Measurements from ENCODE around the gene CRTC1.
"Not testable (repeated sequence)": the region's sequence is repeated elsewhere in the genome, so short reads cannot be mapped to it uniquely, and the experiment has no call there.

The CRTC1 gene

DNA sequence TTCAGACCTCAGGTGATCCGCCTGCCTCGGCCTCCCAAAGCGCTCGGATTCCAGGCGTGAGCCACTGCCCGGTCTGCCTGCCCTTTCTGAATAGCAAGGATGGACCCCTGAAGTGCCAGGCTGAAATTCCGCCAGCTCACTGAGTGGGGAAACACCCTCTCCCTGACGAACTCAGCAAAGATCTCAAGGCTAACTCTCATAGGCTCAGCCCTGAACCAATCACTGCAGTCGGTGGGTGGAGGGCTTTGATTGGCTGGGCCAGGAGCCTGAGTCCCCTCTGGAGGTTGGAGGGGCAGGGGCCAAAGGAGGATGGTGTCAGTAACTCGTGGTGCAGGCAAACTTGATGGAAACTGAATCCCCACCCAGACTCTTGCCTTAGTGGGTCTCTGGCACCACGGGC is 118.9 kb downstream of the CRTC1 start:
- DNase-seq (ENCODE audit: low spot score): no peak

DNA sequence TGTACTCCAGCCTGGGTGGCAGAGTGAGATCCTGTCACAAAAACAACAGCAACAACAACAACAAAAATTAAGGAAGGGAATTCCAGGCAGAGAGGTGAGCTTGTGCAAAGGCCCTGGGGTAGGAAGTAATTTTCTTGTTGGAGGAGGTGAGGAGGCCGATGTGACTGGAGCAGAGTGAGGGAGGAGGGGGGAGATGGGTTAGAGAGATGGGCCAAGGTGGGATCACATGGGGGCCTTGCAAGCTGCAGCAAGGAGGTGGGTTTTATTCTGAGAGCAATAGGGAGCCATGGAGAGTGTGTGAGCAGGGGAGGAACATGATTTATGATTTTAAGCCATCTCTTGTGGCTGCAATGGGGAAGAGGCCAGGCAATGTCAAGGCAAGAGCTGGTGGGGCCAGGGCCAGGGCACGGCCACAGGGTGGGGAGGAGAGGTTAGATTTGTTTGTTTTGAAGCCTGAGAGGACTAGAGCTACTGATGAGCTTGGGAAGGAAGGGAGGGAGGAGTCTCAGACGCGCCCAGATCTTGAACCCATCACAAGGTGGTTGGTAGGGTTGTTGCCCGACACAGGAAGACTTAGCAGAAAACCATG is 120.2 kb downstream of the CRTC1 start:
- no peak for DNase-seq (ENCODE audit: low spot score)

DNA sequence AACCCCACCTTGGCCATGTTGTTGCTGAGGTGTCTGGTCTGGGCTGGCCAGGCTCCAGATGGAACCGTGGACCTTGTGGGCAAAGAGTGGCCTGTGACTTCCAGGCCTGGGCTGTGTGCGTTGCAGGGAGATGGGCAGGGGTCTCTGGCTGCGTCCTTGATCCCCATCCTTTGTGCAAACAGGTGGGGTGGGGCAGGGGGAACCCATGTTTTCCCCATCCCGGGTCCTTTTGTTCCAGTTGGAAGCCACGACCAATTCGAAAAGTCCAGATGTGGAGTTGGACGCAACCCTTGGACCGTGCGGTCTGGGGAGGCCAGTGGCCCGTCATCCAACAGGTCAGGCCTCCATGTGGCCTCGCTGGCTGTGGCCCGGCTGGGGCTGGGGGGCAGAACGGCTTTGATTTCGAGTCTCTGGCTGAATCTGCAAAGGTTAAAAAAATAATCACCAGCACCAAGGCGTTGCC is 120.7 kb downstream of the CRTC1 start:
- DNase-seq (ENCODE audit: low spot score): no peak

DNA sequence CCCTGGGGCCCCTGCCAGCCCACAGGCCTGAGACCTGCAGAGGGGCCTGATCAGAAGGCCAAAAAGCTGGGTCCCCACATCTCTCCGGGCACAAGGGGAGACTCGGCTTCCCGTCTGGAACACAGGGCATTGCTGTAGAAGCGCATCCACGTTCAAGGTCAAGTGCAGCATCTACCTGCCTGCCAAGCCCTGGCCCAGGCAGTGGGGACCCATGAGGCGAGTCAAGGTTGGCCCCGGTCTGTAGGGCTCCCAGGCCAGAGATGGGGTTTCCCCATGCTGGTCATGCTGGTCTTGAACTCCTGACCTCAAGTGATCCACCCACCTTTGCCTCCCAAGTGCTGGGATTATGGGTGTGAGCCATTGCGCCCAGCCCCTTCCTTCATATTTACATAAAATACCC is 121.2 kb downstream of the CRTC1 start:
- DNase-seq (ENCODE audit: low spot score): no peak

DNA sequence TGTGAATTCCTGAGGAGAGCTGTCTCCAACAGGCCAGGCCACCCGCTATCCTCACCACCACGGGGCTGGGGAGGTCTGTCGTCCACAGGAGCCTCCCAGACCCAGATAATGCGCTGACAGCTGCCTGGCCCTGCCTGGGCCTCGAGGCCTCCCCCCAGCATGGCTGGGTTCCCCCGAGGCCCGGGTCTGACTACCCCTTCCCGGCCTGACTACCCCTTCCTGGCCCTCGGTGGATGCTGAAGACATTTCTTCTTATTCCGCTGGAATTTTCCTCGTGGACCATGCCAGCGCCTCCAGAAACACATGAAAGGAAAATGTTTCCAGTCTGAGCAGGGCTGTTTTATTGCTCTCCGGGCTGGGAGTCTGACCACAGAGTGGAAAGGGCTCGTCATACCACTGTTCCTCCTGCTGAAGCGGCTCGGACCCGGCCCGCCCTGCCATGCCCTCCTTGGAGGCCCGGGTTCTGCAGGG is 124.4 kb downstream of the CRTC1 start:
- DNase-seq (ENCODE audit: low spot score): peak; percentile 55

DNA sequence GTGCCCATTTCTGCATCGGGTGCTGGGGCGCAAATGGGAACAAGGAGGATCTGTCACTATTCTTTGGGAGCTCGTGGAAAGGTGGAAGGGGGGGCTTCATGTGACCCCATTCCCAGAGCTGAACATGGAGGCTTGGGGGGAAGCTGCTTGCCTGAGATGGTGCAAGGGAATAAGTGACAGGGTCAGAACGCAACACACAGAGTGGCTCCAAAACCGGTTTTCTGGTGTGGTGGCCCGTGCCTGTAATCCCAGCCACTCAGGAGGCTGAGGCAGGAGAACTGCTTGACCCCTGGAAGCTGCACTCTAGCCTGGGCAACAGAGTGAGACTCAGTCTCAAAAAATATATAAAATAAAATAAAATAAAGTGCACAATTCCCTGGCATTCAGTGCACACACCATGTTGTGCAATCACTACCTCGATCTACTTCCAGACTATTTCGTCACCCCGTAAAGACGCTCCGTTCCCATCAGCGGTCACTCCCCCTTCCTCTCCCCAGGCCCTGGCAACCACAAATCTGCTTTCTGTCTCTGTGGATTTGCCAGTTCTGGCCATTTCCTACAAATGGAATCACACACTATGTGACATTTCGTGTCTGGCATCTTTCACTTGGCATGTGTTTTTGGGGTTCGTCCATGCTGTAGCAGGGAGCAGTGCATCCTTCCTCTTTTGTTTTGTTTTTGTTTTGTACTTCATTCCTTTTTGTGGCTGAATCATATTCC is 125.8 kb downstream of the CRTC1 start:
- DNase-seq (ENCODE audit: low spot score): peak; percentile 89

DNA sequence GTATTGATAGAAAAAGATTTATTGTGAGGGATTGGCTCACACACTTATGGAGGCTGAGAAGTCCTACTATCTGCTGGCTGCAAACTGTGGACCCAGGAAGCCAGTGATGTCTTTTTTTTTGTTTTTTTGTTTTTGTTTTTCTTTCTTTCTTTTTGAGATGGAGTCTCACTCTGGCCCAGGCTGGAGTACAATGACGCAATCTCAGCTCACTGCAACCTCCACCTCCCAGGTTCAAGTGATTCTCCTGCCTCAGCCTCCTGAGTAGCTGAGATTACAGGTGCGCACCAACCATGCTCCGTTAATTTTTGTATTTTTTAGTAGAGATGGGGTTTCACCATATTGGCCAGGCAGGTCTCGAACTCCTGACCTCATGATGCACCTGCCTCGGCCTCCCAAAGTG is 128.2 kb downstream of the CRTC1 start:
- not testable (repeated sequence) for DNase-seq (ENCODE audit: low spot score)

DNA sequence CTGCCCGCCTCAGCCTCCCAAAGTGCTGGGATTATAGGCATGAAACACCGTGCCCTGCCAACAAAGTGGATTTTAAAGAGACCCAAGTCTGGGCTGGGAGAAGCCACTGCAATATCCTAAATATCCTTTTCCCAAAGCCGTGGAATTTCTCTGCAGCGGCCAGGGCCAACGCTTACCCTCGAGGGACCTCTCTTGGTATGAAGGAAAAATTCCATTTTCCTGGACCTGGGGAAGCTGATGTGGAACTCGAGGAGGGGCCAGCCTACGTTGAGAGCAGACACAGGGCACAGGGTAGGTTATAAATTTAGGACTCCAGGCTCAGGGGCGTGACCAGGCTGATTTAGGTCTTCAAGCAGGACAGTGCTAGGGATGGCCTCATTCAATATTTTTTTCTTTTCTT is 130.6 kb downstream of the CRTC1 start:
- DNase-seq (ENCODE audit: low spot score): peak; percentile 72

DNA sequence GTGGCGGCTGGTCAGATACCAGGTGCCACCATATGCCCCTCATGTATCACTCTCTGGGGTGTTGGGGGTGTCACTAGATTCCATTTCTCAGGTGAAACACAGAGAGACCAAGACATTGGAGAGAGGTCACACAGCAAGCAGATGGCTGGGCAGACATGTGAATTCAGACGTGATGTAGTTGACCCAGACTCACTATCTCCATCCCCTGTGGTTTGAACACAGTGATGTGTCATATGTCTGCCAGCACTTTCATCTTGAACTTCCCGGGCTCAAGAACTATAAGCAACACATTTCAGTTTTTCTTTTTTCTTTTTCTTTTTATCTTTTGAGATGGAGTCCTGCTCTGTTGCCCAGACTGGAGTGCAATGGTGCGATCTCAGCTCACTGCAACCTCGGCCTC is 132.2 kb downstream of the CRTC1 start:
- no peak for DNase-seq (ENCODE audit: low spot score)

DNA sequence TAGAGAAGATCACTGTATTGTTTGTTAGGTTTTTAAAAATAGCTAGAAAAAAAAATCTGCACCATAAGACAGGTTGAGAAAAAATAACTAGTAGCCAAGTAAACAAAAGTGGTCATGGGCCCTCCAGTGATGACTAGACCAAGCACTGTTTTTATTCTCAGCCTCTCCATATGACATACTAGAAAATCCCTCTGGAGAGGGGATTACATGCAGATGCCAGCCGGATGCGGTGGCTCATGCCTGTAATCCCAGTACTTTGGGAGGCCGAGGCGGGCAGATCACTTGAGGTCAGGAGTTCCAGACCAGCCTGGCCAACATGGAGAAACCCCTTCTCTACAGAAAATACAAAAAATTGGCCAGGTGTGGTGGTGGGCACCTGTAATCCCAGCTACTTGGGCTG is 133.2 kb downstream of the CRTC1 start:
- DNase-seq (ENCODE audit: low spot score): not testable (repeated sequence)

DNA sequence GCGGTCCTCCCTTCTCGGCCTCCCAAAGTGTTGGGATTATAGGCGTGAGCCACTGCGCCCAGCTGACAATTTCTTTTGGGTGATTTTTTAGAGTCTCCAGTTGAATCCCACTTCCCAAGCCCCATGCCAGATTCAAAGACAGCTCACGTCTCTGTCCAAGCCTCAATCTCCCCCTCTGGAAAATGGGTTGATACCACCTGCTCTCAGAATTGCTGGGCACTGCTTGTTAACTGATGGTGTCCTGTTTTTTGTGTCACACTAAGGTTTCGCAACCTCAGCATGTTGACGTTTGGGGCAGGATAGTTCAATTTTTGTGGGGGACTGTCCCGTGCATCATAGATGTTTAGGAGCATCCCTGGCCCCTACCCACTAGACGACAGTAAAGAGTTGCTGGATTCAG is 134.1 kb downstream of the CRTC1 start:
- DNase-seq (ENCODE audit: low spot score): no peak

DNA sequence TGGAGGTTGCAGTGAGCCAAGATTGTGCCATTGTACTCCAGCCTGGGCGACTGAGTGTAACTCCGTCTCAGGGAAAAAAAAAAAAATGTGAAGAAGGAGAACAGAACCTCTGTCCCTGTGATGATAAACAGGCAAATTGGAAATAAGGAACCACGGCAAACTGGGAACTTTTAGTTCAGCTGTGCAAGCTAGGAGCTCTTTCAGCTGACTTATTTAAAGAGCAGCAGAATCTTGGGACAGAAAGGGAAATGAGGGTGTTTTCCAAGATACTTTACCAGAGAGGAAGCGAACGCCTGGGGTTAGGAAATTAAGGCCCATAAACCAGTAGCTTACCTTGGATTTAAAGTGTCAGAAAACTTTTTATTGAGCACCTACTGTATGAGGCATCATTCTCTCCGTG is 145.3 kb downstream of the CRTC1 start:
- DNase-seq (ENCODE audit: low spot score): no peak

DNA sequence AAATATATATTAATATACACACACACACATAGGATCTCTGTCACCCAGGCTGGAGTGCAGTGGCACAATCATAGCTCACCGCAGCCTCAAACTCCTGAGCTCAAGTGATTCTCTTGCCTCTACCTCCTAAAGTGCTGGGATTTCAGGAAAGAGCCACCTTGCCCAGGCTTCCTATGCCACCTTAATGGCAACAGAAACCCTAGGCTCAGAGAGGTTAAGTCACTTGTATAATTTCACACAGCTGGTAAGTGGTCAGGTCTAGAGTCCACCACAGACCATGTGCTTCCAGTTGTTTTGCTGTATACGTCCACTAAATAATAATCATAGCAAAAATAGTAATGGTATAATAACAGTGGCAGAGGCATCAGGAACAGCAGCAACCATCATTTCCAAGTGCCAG is 147.0 kb downstream of the CRTC1 start:
- no peak for DNase-seq (ENCODE audit: low spot score)

DNA sequence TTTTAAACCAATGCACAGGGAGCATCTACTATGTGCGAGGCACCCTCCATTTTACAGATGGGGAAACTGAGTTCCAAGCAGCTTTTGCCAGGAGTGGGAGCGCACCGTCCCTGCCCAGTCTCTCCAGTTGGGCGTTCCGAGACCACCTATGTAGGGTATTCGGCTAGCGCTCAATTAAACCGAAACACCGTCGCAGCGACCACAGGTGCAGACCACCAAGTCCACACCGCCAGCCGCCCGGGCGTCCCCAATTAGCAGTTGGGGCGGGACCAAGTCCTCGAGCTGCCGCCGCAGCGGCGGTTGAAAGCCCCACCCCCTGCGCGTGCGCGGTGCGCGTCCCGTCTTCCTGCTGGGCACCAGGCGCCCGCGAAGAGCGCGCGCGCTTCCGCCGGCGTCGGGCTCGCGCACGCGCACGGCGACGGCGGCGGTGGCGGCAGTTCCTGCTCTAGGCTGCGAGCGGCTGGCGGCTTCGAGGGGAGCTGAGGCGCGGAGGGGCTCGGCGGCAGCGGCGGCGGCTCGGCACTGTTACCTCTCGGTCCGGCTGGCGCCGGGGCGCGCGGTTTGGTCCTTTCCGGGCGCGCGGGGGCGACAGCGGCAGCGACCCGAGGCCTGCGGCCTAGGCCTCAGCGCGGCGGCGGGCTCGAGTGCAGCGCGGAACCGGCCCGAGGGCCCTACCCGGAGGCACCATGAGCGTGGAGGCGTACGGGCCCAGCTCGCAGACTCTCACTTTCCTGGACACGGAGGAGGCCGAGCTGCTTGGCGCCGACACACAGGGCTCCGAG is 148.2 kb downstream of the CRTC1 start, which contains the start of gene UPF1:
Gene UPF1, plus strand, starts transcription at position 436 of the 782 bp plus-strand sequence. Its CDS starts 251 bp downstream, at position 687.
- peak; percentile 98 for DNase-seq (ENCODE audit: low spot score)

Measured in GM03348 (cell line).